Fibroblast of mammary gland (primary cell): ENCODE measurements around the gene USP9X.
A peak's percentile ranks its signal among the peaks of the same experiment; 100 is the strongest.

Experiments
- DNase-seq: peaks from one replicate; pipeline ENCODE4 v3.0.0-alpha.2; 2010; ENCODE audit warnings: low read depth
- H3K4me3 ChIP-seq: 2 replicates; pipeline ENCODE4 v1.5.1; 2011; ENCODE audit warnings: low read depth, mild to moderate bottlenecking, low read length, moderate library complexity; ENCODE audit not compliant: control insufficient read depth
- TF ChIP-seq, protein P1 (sequence below): conservative IDR thresholded peaks from 2 replicates; pipeline ENCODE4 v1.5.1; 2011; ENCODE audit warnings: low read depth, low read length, inconsistent platforms; ENCODE audit not compliant: control insufficient read depth, insufficient read depth

The USP9X gene

DNA sequence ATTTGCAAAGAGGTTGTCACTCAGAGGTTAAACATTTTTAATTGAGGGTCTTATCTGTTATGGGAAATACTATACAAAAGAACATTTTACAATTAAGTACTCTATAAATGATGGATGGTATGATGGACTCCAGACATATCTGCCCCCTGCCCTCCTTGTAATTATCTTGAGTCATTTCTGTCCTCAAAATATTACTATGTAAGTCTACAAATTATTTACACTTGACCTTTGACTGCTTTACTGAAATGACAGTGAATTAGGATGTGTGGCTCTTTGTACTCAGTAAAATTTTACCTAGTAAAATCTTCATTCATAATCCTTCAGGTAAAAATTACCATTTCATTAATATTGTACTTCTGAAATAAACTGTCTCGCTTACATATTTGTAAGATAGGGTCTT, 46.5 kb downstream of the USP9X start:
- no peak overlapping the region for H3K4me3 ChIP-seq
- TF ChIP-seq, protein P1, sequence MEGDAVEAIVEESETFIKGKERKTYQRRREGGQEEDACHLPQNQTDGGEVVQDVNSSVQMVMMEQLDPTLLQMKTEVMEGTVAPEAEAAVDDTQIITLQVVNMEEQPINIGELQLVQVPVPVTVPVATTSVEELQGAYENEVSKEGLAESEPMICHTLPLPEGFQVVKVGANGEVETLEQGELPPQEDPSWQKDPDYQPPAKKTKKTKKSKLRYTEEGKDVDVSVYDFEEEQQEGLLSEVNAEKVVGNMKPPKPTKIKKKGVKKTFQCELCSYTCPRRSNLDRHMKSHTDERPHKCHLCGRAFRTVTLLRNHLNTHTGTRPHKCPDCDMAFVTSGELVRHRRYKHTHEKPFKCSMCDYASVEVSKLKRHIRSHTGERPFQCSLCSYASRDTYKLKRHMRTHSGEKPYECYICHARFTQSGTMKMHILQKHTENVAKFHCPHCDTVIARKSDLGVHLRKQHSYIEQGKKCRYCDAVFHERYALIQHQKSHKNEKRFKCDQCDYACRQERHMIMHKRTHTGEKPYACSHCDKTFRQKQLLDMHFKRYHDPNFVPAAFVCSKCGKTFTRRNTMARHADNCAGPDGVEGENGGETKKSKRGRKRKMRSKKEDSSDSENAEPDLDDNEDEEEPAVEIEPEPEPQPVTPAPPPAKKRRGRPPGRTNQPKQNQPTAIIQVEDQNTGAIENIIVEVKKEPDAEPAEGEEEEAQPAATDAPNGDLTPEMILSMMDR, result no peak
- no peak for DNase-seq

- no peak overlapping the region for H3K4me3 ChIP-seq
- DNase-seq, result no peak
- TF ChIP-seq, protein P1, result no peak
Observed at GRCh38 chrX:41133551-41133950, 48.3 kb downstream of the USP9X start.

GRCh38 chrX:41137589-41137988, 52.3 kb downstream of the USP9X start:
- no peak overlapping the region for H3K4me3 ChIP-seq
- TF ChIP-seq, protein P1, result peak; percentile 66
- peak; percentile 36 for DNase-seq

DNA sequence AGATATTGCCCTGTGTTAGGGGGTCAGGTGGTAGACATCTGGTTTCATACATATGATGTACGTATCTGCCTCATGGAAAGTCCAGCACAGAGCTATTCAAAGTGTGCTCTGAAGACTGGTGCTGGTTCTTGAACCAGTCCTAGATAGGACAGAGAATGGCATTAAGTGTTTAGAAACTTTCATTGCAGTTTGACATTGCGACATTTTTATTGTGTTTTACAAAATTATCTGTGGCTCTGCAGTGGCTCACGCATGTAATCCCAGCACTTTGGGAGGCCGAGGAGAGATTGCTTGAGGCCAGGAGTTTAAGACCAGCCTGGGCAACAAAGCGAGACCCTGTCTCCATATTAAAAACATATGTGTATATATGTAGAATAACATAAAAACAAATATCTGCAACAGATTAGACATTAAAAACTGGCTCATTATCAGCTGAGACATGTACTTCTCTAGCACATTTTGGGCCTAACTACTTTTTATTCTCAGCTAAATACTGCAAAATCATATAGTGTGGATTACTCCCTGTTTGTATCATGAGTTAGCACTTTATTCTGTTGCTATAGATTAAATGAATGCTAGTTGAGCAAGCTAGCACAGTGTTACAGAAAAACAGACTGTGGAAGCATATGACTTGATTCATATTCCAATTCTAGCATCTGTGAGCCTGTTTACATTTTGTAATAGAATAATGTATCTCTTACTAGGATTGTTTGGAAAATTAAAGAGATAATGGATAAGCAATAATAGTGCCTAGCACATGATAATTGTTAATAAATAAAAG, 57.1 kb downstream of the USP9X start:
- H3K4me3 ChIP-seq, result no peak overlapping the region
- TF ChIP-seq, protein P1, result no peak
- DNase-seq, result no peak

DNA sequence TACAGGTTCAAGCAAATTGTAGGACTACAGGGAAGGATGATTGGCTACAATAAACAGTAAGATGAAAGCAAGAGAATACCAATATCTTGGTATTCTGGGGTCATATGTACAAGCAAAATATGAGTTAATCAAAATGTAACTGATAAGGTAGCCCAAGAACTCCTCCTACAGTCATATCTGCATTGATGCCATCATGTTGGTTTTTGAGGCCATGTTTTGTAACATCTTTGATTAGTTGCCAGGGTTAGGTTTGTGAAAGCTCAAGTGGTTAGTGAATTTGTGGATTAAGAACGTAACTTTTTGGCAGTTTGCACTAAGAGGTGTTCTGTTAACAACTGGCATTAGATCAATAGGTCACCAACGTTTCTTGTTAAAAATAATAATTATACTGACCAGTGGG, 59.6 kb downstream of the USP9X start:
- TF ChIP-seq, protein P1, result no peak
- peak; percentile 20 for DNase-seq
- H3K4me3 ChIP-seq, result no peak overlapping the region

DNA sequence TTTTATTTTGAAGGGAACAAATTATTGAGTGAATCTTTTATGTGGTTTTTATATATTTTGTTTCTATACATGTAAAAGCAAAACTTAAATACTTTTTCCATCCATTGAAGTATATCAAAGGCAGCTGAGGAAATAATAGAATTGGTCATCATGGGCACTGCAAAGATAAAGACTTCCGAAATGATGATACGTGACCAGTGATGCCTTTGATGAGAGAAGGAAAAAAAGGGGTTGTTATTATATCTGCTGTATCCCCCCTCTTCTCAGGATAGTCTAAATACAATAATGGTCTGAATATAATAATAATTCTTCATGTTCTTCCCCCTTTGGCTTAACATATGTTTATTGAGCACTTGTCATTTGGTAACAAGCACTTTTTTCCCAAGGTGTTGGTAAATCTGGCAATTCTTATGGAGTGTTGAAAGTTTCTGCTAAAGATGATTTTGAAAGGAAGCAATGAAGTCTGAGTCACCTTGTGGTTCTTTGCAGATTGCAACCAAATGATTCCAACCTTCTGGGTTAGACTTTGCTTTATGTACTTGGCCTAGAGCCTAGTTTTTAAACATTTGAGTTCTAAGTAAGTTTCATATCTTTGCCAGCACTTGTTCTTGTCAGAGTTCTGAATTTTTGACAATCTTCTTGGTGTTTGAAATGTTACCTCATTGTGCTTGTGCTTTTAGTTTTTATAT, 60.8 kb downstream of the USP9X start:
- no peak overlapping the region for H3K4me3 ChIP-seq
- TF ChIP-seq, protein P1, result peak; percentile 1
- DNase-seq, result peak; percentile 95

DNA sequence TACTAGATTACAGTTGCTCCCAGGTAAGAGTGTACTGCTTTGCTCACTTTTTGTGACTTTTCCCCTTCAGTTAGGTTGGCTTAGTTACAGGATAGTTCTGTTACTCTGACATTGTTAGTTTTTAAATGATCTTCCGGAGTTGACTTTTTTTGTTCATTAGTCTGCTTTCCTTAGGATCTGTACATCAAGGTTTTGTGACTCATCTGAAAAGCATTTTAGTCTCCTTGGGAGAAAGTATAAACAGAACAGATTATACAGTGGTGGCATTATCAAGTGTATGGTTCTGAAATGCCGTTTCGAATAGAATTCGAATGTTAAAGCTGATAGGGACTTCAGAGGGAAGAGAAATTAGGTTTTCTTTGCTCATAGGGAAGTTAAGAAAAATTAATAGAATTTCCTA, 63.3 kb downstream of the USP9X start:
- DNase-seq, result peak; percentile 49
- TF ChIP-seq, protein P1, result no peak
- no peak overlapping the region for H3K4me3 ChIP-seq
